GM23248 (cell line): Measurements from ENCODE around the gene SKOR2.

Experiments used
- EZH2 ChIP-seq: fragments of 200-600 bp; sonication (generic); IDR thresholded peaks from 2 replicates; pipeline ENCODE4 v1.6.1; 2018; ENCODE audit warnings: antibody characterized with exemption, mild to moderate bottlenecking; ENCODE audit not compliant: insufficient read depth, poor library complexity, severe bottlenecking
- EZH2phosphoT487 ChIP-seq: fragments of 200-600 bp; sonication (generic); IDR thresholded peaks from 2 replicates; pipeline ENCODE4 v1.6.1; 2018; ENCODE audit warnings: antibody characterized with exemption, moderate library complexity, mild to moderate bottlenecking, low read depth; ENCODE audit not compliant: insufficient read depth

DNA sequence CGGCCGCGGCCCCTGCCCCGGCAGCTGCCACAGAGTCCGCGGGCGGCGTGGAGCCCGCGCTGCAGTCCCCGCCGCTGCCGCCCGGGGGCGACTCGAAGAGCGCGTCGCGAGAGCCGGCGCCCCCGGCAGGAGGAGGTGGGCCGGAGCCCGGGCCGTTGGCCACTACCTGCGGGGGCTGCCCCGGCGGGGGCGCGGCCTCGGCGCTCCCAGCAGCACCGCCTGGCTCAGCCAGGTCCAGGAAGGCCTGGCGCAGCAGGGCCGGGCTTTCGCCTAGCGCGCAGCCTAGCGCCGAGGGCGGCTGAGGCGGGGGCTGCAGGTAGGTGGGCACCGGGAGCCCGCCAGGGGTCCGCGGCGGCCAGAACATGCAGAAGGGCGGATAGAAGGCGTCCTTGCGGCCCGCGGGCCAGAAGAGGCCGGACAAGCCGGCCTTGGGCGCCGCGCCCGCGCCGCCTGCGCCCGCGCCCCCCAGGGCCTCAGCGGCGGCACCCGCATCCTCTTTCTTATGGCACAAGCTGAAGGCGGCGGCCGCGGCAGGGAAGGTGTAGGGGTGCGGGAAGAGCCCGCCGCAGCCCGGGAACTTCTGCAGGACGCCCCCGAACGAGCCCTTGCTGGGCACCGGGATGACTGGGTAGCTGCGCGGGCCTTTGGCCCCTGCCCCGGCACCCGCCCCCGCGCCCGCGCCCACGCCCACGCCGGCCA is 3.9 kb downstream of the SKOR2 start:
- TF ChIP-seq EZH2phosphoT487 (no peak), EZH2 (no peak)
